SK-N-SH treated with all-trans-retinoic acid at 6 μM for 48 hours (cell line): ENCODE results near the gene ACOX1.

Experiments
- ARNTL ChIP-seq: fragments of 450-650 bp; formaldehyde crosslinking; IDR thresholded peaks from 2 replicates; pipeline ENCODE4 v1.5.0; 2020; ENCODE audit warnings: low read depth, mild to moderate bottlenecking, moderate library complexity, borderline replicate concordance
- GLIS3 ChIP-seq: fragments of 250-450 bp; sonication (Bioruptor Pico); IDR thresholded peaks from 2 replicates; pipeline ENCODE4 v1.5.0; 2020; ENCODE audit warnings: mild to moderate bottlenecking, moderate library complexity
- ISL1 ChIP-seq: fragments of 250-450 bp; sonication (Bioruptor Pico); IDR thresholded peaks from 2 replicates; pipeline ENCODE4 v2.1.2; 2022; ENCODE audit warnings: mild to moderate bottlenecking, moderate library complexity
- OSR1 ChIP-seq: fragments of 250-450 bp; sonication (Bioruptor Pico); IDR thresholded peaks from 2 replicates; pipeline ENCODE4 v1.8.0; 2022; ENCODE audit warnings: moderate library complexity, mild to moderate bottlenecking, inconsistent platforms
- RARB ChIP-seq: fragments of 250-450 bp; sonication (Bioruptor Pico); IDR thresholded peaks from 2 replicates; pipeline ENCODE4 v1.8.0; 2021; ENCODE audit warnings: mild to moderate bottlenecking, moderate library complexity
- TCF4 ChIP-seq: fragments of 250-450 bp; sonication (Bioruptor Pico); IDR thresholded peaks from 2 replicates; pipeline ENCODE4 v1.8.0; 2021; ENCODE audit warnings: mild to moderate bottlenecking, moderate library complexity, borderline replicate concordance
- TOX ChIP-seq: fragments of 250-450 bp; sonication (Bioruptor Pico); IDR thresholded peaks from 2 replicates; pipeline ENCODE4 v1.8.0; 2021; ENCODE audit warnings: mild to moderate bottlenecking, moderate library complexity, borderline replicate concordance
- ZFP30 ChIP-seq: fragments of 450-650 bp; formaldehyde crosslinking; IDR thresholded peaks from 2 replicates; pipeline ENCODE4 v1.5.0; 2022; ENCODE audit warnings: mild to moderate bottlenecking, moderate library complexity
- ZNF565 ChIP-seq: fragments of 450-650 bp; formaldehyde crosslinking; conservative IDR thresholded peaks from 2 replicates; pipeline ENCODE4 v1.5.0; 2020; ENCODE audit warnings: low read depth, mild to moderate bottlenecking, moderate library complexity
- ZNF70 ChIP-seq: fragments of 450-650 bp; formaldehyde crosslinking; IDR thresholded peaks from 2 replicates; pipeline ENCODE4 v1.5.0; 2020; ENCODE audit warnings: mild to moderate bottlenecking, moderate library complexity
- ZNF8 ChIP-seq: fragments of 450-650 bp; formaldehyde crosslinking; IDR thresholded peaks from 2 replicates; pipeline ENCODE4 v1.5.0; 2020; ENCODE audit warnings: mild to moderate bottlenecking, moderate library complexity
- TF ChIP-seq, protein P1 (sequence below): fragments of 250-450 bp; sonication (Bioruptor Pico); IDR thresholded peaks from 2 replicates; pipeline ENCODE4 v1.8.0; 2020; ENCODE audit warnings: mild to moderate bottlenecking, moderate library complexity, borderline replicate concordance
- TF ChIP-seq, protein P2 (sequence below): fragments of 250-450 bp; sonication (Bioruptor Pico); IDR thresholded peaks from 2 replicates; pipeline ENCODE4 v1.5.1; 2020; ENCODE audit warnings: low read depth, mild to moderate bottlenecking, moderate library complexity

DNA sequence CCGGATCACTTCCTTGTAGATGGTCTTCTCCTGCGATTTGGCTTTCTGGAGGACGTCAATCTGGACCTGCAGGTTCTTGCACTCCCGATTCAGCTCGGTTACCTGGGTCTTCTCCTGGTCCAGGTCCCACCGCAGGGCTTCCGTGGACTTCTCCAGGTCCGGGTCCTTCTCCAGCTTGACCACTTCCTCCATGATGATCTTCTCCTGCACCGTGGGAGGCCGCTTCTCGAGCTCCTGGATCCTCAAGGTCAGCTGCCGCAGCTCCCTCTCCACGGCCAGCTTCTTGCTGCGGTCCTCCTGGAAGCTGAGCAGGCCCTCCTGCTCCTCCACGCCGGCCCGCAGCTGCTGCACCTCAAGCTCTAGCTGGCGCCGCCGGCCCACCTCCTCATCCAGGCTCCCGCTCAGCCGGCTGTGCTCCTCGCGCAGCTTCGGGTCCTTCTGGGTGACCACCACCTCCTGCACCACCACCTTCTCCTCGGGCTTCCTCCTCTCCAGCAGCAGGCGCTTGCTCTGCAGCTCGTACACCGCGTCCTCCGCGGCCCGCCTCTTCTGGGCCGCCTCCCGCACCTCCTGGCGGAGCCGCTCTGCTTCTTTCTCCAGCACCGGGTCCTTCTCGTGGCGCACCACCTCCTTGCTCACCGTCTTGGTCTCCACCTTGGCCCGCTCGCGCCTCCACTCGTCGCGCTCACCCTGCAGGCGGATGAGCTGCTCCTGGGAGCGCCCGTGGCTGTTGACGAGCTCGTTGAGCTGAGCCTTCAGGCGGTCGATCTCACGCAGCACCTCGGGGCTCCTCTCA is 29.9 kb upstream of the ACOX1 start:
- TF ChIP-seq OSR1 (no peak), ARNTL (CRISPR knock-in tag) (no peak), ISL1 (CRISPR knock-in tag) (no peak), ZNF70 (no peak), TOX (CRISPR knock-in tag) (no peak), RARB (CRISPR knock-in tag) (no peak), ZNF565 (CRISPR knock-in tag) (no peak), TCF4 (CRISPR knock-in tag) (no peak), ZFP30 (CRISPR knock-in tag) (no peak), GLIS3 (CRISPR knock-in tag) (no peak), ZNF8 (no peak)
- TF ChIP-seq, protein P1, sequence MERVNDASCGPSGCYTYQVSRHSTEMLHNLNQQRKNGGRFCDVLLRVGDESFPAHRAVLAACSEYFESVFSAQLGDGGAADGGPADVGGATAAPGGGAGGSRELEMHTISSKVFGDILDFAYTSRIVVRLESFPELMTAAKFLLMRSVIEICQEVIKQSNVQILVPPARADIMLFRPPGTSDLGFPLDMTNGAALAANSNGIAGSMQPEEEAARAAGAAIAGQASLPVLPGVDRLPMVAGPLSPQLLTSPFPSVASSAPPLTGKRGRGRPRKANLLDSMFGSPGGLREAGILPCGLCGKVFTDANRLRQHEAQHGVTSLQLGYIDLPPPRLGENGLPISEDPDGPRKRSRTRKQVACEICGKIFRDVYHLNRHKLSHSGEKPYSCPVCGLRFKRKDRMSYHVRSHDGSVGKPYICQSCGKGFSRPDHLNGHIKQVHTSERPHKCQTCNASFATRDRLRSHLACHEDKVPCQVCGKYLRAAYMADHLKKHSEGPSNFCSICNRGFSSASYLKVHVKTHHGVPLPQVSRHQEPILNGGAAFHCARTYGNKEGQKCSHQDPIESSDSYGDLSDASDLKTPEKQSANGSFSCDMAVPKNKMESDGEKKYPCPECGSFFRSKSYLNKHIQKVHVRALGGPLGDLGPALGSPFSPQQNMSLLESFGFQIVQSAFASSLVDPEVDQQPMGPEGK (CRISPR knock-in tag), result no peak
- TF ChIP-seq, protein P2, sequence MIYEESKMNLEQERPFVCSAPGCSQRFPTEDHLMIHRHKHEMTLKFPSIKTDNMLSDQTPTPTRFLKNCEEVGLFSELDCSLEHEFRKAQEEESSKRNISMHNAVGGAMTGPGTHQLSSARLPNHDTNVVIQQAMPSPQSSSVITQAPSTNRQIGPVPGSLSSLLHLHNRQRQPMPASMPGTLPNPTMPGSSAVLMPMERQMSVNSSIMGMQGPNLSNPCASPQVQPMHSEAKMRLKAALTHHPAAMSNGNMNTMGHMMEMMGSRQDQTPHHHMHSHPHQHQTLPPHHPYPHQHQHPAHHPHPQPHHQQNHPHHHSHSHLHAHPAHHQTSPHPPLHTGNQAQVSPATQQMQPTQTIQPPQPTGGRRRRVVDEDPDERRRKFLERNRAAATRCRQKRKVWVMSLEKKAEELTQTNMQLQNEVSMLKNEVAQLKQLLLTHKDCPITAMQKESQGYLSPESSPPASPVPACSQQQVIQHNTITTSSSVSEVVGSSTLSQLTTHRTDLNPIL (CRISPR knock-in tag), result no peak
